HEK293 (cell line): ENCODE results near the gene CALB2.

Experiments used
- CTCF ChIA-PET: fragments of 350-600 bp; formaldehyde crosslinking; extraction: SDS; loops from one replicate; lab custom pipeline; 2021; ENCODE audit warnings: antibody characterized with exemption; lab: Yijun Ruan, JAX
- POLR2A ChIA-PET: fragments of 300-600 bp; formaldehyde crosslinking; extraction: SDS; loops from one replicate; lab custom pipeline; 2020; ENCODE audit warnings: antibody characterized with exemption, inconsistent platforms; lab: Yijun Ruan, JAX
- H3K27ac ChIP-seq: fragments of 200-500 bp; sonication (Bioruptor generic); 2 replicates; pipeline ENCODE4 v1.5.1; 2014; ENCODE audit warnings: low read depth, low read length, control low read depth, inconsistent platforms; ENCODE audit errors: extremely low read depth
- H3K36me3 ChIP-seq, 2 experiments: fragments of 200-500 bp in 1 of 2; sonication (Bioruptor generic) in 1 of 2; 1 replicate in 1 of 2; 2 replicates in 1 of 2; pipeline ENCODE4 v1.5.1; 2014 to 2017; ENCODE audit warnings: inconsistent platforms in 2 of 2, low read length in 2 of 2; ENCODE audit not compliant: control insufficient read depth in 2 of 2, insufficient read depth in 1 of 2
- H3K4me1 ChIP-seq: fragments of 200-500 bp; sonication (Bioruptor generic); 2 replicates; pipeline ENCODE4 v1.5.1; 2014; ENCODE audit warnings: mild to moderate bottlenecking, low read length, inconsistent platforms; ENCODE audit not compliant: control insufficient read depth, insufficient read depth
- H3K4me3 ChIP-seq: 2 replicates; pipeline ENCODE4 v1.5.1; 2011; ENCODE audit warnings: low read depth, mild to moderate bottlenecking, control low read depth, low read length, moderate library complexity
- H3K9me3 ChIP-seq: fragments of 200-500 bp; sonication (Bioruptor generic); 2 replicates; pipeline ENCODE4 v1.5.1; 2014; ENCODE audit warnings: low read depth, low read length, inconsistent platforms; ENCODE audit not compliant: control insufficient read depth, insufficient read depth
- GLIS1 ChIP-seq: fragments of 450-650 bp; formaldehyde crosslinking; IDR thresholded peaks from 2 replicates; pipeline ENCODE4 v1.5.1; 2016; ENCODE audit warnings: missing biosample characterization, missing genetic modification characterization
- GLIS2 ChIP-seq: fragments of 450-650 bp; formaldehyde crosslinking; IDR thresholded peaks from 2 replicates; pipeline ENCODE4 v1.5.1; 2016; ENCODE audit warnings: missing biosample characterization, missing genetic modification characterization
- OSR2 ChIP-seq: fragments of 450-650 bp; formaldehyde crosslinking; IDR thresholded peaks from 2 replicates; pipeline ENCODE4 v1.5.1; 2016; ENCODE audit warnings: missing biosample characterization, missing genetic modification characterization
- RBAK ChIP-seq: fragments of 450-650 bp; formaldehyde crosslinking; IDR thresholded peaks from 2 replicates; pipeline ENCODE4 v1.5.1; 2016; ENCODE audit warnings: missing biosample characterization, missing genetic modification characterization
- SCRT2 ChIP-seq: fragments of 450-650 bp; formaldehyde crosslinking; IDR thresholded peaks from 2 replicates; pipeline ENCODE4 v1.5.1; 2016; ENCODE audit warnings: missing biosample characterization, missing genetic modification characterization
- ZBTB7A ChIP-seq: fragments of 450-650 bp; formaldehyde crosslinking; IDR thresholded peaks from 2 replicates; pipeline ENCODE4 v1.5.1; 2016; ENCODE audit warnings: low read depth, missing biosample characterization, missing genetic modification characterization
- ZEB2 ChIP-seq: fragments of 450-650 bp; formaldehyde crosslinking; IDR thresholded peaks from 2 replicates; pipeline ENCODE4 v1.5.1; 2016; ENCODE audit warnings: missing biosample characterization, missing genetic modification characterization
- ZIC2 ChIP-seq: fragments of 450-650 bp; formaldehyde crosslinking; IDR thresholded peaks from 2 replicates; pipeline ENCODE4 v1.5.1; 2016; ENCODE audit warnings: missing biosample characterization, missing genetic modification characterization
- ZNF175 ChIP-seq: fragments of 450-650 bp; formaldehyde crosslinking; IDR thresholded peaks from 2 replicates; pipeline ENCODE4 v1.5.1; 2016; ENCODE audit warnings: missing biosample characterization, missing genetic modification characterization
- ZNF433 ChIP-seq: fragments of 450-650 bp; formaldehyde crosslinking; IDR thresholded peaks from 2 replicates; pipeline ENCODE4 v1.5.1; 2016; ENCODE audit warnings: missing biosample characterization, missing genetic modification characterization, low read depth
- ZNF501 ChIP-seq: fragments of 450-650 bp; formaldehyde crosslinking; IDR thresholded peaks from 2 replicates; pipeline ENCODE4 v1.5.1; 2016; ENCODE audit warnings: missing biosample characterization, missing genetic modification characterization
- ZNF660 ChIP-seq: fragments of 450-650 bp; IDR thresholded peaks from 2 replicates; pipeline ENCODE4 v1.5.1; 2018; ENCODE audit warnings: missing biosample characterization, mild to moderate bottlenecking, missing genetic modification characterization
- ZNF776 ChIP-seq: fragments of 450-650 bp; formaldehyde crosslinking; IDR thresholded peaks from 2 replicates; pipeline ENCODE4 v1.5.0; 2017; ENCODE audit warnings: missing biosample characterization, missing genetic modification characterization, borderline replicate concordance
- ZSCAN16 ChIP-seq: fragments of 450-650 bp; formaldehyde crosslinking; IDR thresholded peaks from 2 replicates; pipeline ENCODE4 v1.5.1; 2016; ENCODE audit warnings: missing biosample characterization, missing genetic modification characterization
- ZSCAN30 ChIP-seq: fragments of 450-650 bp; IDR thresholded peaks from 2 replicates; pipeline ENCODE4 v1.5.1; 2018; ENCODE audit warnings: missing biosample characterization, mild to moderate bottlenecking, missing genetic modification characterization, moderate library complexity
- TF ChIP-seq, protein P1 (sequence below): fragments of 450-650 bp; formaldehyde crosslinking; IDR thresholded peaks from 2 replicates; pipeline ENCODE4 v1.5.0; 2017; ENCODE audit warnings: missing biosample characterization, missing genetic modification characterization, borderline replicate concordance
- TF ChIP-seq, protein P2 (sequence below): sonication (generic); formaldehyde crosslinking; IDR thresholded peaks from 2 replicates; pipeline ENCODE4 v1.8.1; 2022; ENCODE audit warnings: mild to moderate bottlenecking, moderate library complexity, missing genetic modification reagents
- TF ChIP-seq, protein P3 (sequence below): fragments of 450-650 bp; formaldehyde crosslinking; IDR thresholded peaks from 2 replicates; pipeline ENCODE4 v1.5.1; 2016; ENCODE audit warnings: missing biosample characterization, missing genetic modification characterization
- TF ChIP-seq, protein P4 (sequence below): fragments of 450-650 bp; IDR thresholded peaks from 2 replicates; pipeline ENCODE4 v1.5.1; 2018; ENCODE audit warnings: missing biosample characterization, mild to moderate bottlenecking, missing genetic modification characterization

Gene CALB2

DNA sequence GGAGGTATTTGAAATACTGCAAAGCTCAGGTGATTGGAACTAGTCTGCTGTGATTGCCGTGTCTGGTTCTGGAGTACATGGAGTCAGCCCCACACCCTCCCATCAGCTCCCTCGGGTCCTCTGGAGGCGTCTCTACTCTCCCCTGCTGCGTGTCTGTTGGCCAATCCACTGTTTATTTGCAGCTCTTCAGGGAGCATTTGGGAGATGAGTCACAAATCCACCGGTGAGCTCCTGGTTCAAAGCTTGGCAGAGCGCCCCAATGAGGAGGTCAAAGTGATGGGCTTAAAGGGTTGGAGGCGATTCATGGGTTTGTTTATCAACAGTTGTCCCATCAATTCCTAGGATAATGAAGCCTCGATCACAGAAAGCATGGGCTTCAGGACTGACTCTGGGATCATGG, 14.6 kb downstream of the CALB2 start:
- TF ChIP-seq SCRT2 (tag by site-specific recombination) (peak; percentile 41; the same call in 1 of the 2 replicates), GLIS1 (tag by site-specific recombination) (peak; percentile 89), ZSCAN30 (tag by site-specific recombination) (no peak), ZNF660 (0 out of 2 replicates have a peak, but pooled peaks have one; percentile 51), ZBTB7A (tag by site-specific recombination) (no peak), ZNF433 (tag by site-specific recombination) (no peak), ZNF175 (tag by site-specific recombination) (no peak), GLIS2 (tag by site-specific recombination) (no peak), RBAK (tag by site-specific recombination) (no peak), ZSCAN16 (no peak), ZIC2 (tag by site-specific recombination) (peak; percentile 31; the same call in 1 of the 2 replicates), ZNF776 (tag by site-specific recombination) (no peak), OSR2 (tag by site-specific recombination) (peak; percentile 46; the same call in 1 of the 2 replicates), ZEB2 (no peak), ZNF501 (tag by site-specific recombination) (no peak)
- TF ChIP-seq, protein P1, sequence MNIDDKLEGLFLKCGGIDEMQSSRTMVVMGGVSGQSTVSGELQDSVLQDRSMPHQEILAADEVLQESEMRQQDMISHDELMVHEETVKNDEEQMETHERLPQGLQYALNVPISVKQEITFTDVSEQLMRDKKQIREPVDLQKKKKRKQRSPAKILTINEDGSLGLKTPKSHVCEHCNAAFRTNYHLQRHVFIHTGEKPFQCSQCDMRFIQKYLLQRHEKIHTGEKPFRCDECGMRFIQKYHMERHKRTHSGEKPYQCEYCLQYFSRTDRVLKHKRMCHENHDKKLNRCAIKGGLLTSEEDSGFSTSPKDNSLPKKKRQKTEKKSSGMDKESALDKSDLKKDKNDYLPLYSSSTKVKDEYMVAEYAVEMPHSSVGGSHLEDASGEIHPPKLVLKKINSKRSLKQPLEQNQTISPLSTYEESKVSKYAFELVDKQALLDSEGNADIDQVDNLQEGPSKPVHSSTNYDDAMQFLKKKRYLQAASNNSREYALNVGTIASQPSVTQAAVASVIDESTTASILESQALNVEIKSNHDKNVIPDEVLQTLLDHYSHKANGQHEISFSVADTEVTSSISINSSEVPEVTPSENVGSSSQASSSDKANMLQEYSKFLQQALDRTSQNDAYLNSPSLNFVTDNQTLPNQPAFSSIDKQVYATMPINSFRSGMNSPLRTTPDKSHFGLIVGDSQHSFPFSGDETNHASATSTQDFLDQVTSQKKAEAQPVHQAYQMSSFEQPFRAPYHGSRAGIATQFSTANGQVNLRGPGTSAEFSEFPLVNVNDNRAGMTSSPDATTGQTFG (tag by site-specific recombination), result no peak
- TF ChIP-seq, protein P2, sequence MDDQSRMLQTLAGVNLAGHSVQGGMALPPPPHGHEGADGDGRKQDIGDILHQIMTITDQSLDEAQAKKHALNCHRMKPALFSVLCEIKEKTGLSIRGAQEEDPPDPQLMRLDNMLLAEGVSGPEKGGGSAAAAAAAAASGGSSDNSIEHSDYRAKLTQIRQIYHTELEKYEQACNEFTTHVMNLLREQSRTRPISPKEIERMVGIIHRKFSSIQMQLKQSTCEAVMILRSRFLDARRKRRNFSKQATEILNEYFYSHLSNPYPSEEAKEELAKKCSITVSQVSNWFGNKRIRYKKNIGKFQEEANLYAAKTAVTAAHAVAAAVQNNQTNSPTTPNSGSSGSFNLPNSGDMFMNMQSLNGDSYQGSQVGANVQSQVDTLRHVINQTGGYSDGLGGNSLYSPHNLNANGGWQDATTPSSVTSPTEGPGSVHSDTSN (CRISPR knock-in tag), result no peak
- TF ChIP-seq, protein P3, sequence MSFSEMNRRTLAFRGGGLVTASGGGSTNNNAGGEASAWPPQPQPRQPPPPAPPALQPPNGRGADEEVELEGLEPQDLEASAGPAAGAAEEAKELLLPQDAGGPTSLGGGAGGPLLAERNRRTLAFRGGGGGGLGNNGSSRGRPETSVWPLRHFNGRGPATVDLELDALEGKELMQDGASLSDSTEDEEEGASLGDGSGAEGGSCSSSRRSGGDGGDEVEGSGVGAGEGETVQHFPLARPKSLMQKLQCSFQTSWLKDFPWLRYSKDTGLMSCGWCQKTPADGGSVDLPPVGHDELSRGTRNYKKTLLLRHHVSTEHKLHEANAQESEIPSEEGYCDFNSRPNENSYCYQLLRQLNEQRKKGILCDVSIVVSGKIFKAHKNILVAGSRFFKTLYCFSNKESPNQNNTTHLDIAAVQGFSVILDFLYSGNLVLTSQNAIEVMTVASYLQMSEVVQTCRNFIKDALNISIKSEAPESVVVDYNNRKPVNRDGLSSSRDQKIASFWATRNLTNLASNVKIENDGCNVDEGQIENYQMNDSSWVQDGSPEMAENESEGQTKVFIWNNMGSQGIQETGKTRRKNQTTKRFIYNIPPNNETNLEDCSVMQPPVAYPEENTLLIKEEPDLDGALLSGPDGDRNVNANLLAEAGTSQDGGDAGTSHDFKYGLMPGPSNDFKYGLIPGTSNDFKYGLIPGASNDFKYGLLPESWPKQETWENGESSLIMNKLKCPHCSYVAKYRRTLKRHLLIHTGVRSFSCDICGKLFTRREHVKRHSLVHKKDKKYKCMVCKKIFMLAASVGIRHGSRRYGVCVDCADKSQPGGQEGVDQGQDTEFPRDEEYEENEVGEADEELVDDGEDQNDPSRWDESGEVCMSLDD (tag by site-specific recombination), result no peak
- TF ChIP-seq, protein P4, sequence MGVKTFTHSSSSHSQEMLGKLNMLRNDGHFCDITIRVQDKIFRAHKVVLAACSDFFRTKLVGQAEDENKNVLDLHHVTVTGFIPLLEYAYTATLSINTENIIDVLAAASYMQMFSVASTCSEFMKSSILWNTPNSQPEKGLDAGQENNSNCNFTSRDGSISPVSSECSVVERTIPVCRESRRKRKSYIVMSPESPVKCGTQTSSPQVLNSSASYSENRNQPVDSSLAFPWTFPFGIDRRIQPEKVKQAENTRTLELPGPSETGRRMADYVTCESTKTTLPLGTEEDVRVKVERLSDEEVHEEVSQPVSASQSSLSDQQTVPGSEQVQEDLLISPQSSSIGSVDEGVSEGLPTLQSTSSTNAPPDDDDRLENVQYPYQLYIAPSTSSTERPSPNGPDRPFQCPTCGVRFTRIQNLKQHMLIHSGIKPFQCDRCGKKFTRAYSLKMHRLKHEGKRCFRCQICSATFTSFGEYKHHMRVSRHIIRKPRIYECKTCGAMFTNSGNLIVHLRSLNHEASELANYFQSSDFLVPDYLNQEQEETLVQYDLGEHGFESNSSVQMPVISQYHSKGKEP (tag by site-specific recombination), result no peak
- Histone ChIP-seq H3K9me3 (no peaks in the 10 kb centered on the region), H3K36me3 (no peaks in the 10 kb centered on the region), H3K27ac (no peak overlapping the region), H3K4me1 (no peaks in the 10 kb centered on the region; the same call in 1 of the 2 replicates), H3K4me3 (no peak overlapping the region)
- POLR2A ChIA-PET, result no interaction called here
- CTCF ChIA-PET, result no interaction called here
